Peyer's patch (tissue), 4 donors: ENCODE results near the gene ICE1.

Experiments used
- POLR2A ChIP-seq, 2 donors: fragments of 450-650 bp; IDR thresholded peaks; one replicate each; pipeline ENCODE4 v1.5.1; 2017; ENCODE audit warnings: antibody characterized with exemption in 2 of 2, mild to moderate bottlenecking in 2 of 2, moderate library complexity in 2 of 2
- TF ChIP-seq, protein P1 (sequence below), 6 experiments: fragments of 450-650 bp in 4 of 6; fragments of 200-600 bp in 2 of 6; sonication (generic) in 1 of 6; IDR thresholded peaks; one replicate each; pipeline ENCODE4 v1.5.1; 2017 to 2019; ENCODE audit warnings: antibody characterized with exemption in 6 of 6, mild to moderate bottlenecking in 3 of 6, moderate library complexity in 1 of 6

DNA sequence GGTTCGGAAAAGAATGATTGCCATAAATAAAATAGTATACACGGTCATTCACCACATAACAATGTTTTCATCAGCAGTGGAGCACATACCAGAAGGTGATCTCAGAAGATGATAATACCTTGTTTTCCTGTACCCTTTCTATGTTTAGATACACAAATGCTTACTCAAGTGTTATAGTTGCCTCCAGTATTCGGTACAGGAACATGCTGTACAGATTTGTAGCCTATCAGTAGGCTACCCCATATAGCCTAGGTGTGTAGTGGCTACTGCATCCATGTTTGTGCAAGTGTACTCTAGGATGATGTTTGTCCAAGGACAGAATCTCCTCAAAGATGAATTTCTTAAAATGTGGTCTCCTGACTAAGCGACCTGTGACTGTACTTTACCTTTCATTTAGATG, 59.2 kb downstream of the ICE1 start:
- TF ChIP-seq POLR2A (IDR thresholded peaks at IDR 0.05) = no peak
- TF ChIP-seq, protein P1, sequence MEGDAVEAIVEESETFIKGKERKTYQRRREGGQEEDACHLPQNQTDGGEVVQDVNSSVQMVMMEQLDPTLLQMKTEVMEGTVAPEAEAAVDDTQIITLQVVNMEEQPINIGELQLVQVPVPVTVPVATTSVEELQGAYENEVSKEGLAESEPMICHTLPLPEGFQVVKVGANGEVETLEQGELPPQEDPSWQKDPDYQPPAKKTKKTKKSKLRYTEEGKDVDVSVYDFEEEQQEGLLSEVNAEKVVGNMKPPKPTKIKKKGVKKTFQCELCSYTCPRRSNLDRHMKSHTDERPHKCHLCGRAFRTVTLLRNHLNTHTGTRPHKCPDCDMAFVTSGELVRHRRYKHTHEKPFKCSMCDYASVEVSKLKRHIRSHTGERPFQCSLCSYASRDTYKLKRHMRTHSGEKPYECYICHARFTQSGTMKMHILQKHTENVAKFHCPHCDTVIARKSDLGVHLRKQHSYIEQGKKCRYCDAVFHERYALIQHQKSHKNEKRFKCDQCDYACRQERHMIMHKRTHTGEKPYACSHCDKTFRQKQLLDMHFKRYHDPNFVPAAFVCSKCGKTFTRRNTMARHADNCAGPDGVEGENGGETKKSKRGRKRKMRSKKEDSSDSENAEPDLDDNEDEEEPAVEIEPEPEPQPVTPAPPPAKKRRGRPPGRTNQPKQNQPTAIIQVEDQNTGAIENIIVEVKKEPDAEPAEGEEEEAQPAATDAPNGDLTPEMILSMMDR (IDR thresholded peaks at IDR 0.05) = no peak
